Amygdala (tissue), 56 donors: ENCODE results near the gene HNRNPA2B1.
"Not testable (repeated sequence)": the region's sequence is repeated elsewhere in the genome, so short reads cannot be mapped to it uniquely, and the experiment has no call there.

Experiments
- DNase-seq, 56 donors: peaks; one replicate each; lab custom pipeline; 2025; lab: John Stamatoyannopoulos, UW

Gene HNRNPA2B1

GRCh38 chr7:26198781-26199169 lies 1.8 kb downstream of the HNRNPA2B1 start:
- no peak for DNase-seq

- no peak for DNase-seq
These were observed 2.3 kb downstream of the HNRNPA2B1 start for GRCh38 chr7:26198133-26198780.

DNA sequence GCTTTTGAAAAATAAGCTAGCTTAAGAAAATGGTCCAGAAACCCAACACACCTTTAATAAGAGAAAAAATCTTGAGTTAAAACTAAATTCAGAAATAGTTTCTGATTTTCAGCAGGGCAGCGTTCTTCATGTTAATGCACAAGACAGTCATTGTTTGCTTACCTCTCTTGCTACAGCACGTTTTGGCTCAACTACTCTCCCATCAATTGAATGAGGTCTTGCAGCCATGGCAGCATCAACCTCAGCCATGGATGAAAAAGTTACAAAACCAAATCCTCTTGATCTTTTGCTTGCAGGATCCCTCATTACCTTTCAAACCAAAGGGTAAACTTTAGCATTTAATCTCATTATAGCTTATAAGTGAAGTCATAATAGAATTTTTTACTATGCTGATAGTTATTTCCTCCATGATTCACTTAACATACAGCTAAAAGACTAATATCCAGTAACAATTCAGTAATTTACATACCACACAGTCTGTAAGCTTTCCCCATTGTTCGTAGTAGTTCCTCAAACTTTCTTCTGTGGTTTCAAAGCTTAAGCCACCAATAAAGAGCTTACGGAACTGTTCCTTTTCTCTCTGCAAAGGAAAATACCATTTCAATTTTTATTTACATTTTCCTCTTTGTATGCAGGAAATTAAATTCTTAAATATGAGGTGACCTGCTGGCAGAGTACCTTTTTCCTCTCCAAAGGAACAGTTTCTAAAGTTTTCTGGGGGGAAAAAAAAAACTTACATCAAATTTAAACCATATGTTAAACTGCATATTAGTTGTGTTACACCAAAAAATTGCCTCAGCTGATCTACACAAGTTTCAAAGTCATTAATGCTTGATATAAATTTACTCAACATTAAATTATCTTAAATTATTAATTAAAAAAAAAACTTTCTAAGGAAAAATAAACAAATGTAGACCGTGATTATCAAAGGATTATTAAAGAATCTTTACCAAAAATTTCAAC lies 3.1 kb downstream of the HNRNPA2B1 start:
- DNase-seq = no peak

DNA sequence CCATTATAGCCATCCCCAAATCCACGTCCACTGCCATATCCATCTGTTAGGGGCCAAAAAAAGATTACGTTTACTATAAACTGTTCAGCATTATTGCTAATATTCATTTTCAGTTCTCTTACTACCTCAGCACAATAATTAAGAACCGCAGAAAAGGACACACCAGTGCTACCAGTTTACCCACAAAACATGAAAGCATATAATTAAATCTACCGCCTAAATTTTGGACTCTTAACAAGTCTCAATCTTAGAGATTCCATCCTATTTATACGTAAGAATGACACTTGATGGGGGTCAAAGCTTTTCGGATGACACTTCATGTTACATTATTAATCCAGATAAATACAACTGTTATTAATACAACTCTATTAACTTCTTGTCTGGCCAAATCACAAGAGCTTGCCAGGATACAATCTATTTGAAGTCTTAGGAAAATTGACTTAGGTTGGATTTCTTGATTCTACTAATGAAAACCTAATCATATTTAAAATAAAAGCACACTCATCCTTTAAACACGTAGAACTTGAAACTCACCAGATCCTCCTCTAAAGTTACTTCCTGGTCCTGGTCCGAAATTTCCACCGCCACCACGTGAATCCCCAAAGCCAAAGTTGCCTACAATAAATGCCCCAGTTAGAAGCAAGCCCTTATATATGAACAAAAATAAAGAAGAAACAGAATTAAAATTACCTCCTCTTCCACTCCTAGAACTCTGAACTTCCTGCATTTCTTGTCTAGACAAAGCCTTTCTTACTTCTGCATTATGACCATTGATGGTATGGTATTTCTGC lies 4.5 kb downstream of the HNRNPA2B1 start:
- DNase-seq = no peak

DNA sequence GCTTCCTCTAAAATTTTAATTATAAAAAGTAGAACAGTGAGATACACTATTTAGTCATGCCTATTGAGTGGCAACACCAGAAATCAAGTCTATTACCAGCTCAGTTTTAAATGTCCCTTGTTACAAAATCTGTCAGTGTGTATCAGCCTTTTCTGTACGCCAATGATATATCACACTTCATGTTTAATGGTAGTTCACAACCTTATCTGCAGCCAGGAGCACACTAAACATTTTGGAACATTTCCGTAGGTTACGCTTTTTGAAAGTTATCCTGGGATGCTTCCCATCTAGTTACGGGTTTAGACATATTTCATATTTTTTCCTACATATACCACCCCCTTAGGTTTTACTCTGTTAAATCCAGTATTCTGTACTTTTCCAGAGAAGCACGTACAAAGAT lies 5.4 kb downstream of the HNRNPA2B1 start:
- no peak for DNase-seq

DNA sequence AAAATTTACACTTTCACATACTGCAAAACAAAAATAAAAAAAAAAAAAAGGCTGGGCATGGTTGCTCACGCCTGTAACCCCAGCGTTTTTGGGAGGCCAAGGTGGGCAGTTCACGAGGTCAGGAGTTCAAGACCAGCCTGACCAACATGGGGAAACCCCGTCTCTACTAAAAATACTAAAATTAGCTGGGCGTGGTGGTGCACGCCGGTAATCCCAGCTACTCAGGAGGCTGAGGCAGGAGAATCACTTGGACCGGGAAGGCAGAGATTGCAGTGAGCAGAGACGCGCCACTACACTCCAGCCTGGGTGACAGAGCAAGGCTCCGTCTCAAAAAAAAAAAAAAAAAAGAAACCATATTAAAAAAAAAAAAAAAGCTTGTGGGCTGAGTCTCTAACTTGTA lies 5.8 kb downstream of the HNRNPA2B1 start:
- DNase-seq = not testable (repeated sequence)

- DNase-seq = no peak
These were observed 6.9 kb downstream of the HNRNPA2B1 start for GRCh38 chr7:26193432-26194207.

- no peak for DNase-seq
These were observed 8.0 kb downstream of the HNRNPA2B1 start for GRCh38 chr7:26192485-26193087.

DNA sequence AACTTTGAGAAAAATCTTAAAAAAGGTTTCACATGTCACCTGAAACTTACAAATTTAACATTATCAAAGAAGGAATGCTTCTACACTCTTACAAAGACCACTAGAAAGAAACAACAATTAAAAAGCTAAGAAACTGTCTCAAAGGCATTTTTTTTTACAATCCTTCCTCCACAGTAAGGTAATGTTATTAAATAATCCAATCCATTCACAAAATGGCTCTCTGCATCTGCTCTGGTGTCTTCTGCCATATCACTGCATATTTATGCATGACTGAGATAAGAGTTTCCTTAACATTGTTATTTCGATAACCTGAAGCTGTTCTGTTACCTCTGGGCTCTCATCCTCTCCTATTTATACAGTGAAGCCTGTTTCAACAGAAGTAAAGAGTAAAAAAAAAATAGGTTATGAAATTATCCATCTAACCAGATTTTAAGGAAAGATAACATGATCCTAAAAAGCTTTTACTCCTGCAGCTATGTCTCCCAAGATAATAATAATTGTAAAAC lies 8.5 kb downstream of the HNRNPA2B1 start:
- DNase-seq = no peak

DNA sequence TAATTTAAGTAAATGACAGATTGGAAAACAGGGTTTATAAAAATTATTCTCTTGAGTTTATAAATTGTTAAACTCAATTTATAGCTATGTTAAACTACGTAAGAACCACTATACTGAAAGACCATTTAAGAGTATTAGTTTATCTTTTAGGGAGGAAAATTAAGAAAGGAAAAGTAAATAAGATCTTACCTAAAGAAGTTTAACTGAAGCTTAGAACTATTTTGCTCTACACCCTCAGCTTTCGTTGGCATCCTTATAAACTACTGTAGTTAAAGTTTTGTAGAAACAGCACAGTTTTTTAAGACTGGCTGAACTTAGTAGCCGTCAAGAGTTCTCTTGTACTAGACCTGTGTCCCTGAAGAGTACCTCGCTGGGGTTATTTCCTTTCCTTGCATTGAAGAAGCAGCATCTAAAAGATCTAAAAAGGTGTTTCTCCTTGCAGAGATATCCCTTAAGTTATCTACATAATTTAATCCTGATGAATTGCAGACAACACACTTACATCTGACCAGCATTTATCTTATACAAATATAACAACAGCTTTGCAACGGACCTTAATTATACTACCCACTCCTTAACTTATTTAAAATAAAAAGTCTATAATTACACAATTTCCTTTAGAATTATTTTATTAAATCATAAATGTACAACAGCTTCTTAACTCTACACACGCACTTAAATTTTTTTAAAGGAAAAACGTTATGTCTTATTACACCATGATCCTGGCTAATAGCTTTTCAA lies 9.1 kb downstream of the HNRNPA2B1 start:
- no peak for DNase-seq

- no peak for DNase-seq
These were observed 10.1 kb downstream of the HNRNPA2B1 start for GRCh38 chr7:26190417-26190869.

GRCh38 chr7:26189697-26190096 lies 10.8 kb downstream of the HNRNPA2B1 start:
- no peak for DNase-seq

DNA sequence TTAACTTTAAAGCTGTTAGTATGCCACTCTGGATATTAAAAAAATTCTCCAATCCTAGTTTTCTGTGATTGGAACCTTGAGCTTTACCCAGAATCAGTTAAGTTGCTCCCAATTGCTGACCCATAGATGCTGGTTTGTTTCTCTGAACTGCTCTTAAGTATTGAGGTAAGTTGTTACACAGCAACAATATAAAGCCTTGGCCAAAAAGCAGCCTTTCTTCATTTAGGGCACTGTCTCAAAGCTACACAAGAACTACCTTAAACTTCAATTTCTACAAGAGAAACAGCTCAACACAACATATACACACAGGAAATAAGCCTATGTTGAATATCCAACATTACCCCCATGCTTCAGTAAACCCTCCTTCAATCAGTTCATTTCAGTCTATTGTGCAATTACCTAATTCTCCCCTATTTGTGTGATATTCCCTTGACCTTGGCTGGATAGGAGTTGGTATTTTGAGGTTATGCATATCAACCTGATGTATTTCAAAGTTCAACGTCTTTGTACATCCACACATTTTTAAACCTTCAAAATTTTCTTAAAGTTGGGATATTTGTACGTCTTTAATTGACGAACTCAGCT lies 11.5 kb downstream of the HNRNPA2B1 start:
- DNase-seq = no peak

DNA sequence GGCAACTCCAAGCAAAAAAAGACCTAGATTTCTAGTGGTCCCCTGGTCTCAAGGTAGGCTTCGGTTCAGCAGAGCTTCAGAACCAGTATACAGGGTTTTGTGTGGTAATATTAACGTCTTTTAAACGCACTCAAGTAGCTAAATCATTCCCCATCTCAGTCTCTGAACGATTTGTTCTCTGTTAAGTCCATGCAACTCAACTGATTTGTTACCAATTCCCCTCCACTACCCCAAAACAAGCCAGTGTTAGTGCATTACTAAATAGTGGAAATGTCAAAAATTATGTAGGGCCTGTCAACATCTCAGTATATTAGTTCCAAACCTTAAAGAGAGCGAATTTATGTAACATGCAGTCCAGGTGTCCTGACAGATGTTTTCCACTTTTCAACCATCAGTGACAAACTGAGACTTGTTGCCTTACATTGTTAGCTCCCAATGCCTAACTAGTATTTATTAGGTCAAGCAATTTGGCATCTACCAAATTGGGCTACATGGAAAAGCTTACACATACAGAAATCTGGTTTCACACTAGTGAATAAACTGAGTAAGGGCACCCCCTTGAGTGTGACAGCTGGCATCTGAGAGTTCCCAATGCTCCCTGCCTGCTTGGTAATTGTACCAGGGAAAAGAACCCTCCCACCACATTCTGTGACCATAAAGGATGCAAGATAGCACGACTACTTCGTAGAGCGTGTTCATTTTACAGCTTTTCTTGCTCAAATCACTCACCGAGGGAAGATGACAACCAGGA lies 12.2 kb downstream of the HNRNPA2B1 start:
- no peak for DNase-seq

DNA sequence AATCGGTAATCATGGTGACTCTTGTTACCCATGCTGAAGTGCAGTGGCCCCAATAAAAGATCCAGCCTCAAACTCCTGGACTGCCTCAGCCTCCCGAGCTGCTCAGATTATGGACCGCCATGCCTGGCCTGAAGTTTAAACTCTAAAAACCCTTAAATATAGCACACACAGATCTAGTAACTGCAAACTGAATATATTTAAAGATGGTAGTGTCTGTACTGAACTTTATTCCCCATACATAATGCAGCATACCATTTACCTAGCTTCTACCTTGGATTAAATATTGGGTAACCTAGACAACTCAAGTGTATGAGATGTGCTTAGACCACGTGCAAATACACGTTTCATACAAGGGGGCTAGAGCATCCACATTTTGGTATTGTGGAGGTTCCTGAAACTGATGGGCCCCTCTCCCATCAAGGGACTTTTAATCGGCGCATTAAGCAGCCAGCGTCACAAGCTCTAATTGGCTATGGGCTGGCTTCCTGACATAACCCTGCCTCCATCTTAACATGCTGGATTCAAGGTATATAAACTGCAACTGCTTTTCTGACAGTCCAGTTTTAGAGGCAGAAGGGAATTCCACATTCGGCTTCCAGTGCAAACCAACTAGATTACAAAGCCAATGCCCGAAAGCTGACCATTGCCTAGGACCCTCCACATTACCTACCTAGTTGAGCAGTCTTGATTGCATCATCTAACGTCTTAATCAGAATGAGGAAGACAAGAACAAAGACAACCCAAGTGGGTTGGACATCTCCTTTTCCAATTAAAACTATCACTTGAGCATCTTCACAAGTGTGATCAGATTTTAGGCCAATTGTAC lies 13.0 kb downstream of the HNRNPA2B1 start:
- DNase-seq = no peak

GRCh38 chr7:26186364-26187311 lies 13.9 kb downstream of the HNRNPA2B1 start:
- no peak for DNase-seq
